Measurements from ENCODE around the gene CNTFR.

GRCh38 chr9:34513567-34514214 is 75.8 kb downstream of the CNTFR start:
- TF ChIP-seq CTCF (conservative IDR thresholded peaks at IDR 0.05; ENCODE audit: low read depth, low read length) (no peak), EZH2 (IDR thresholded peaks at IDR 0.05; ENCODE audit: borderline replicate concordance, low read depth, low read length, poor library complexity, severe bottlenecking) (no peak)

All from A673 (cell line).